Measurements from ENCODE around the gene HNRNPUL1. TPM values are rescaled to one million over a fixed set of nuclear protein-coding genes. Genes with fewer than 3 reads are reported as not detected.
A peak's percentile ranks its signal among the peaks of the same experiment; 100 is the strongest.

Gene HNRNPUL1
- total and polyA plus RNA-seq, 2 donors (not counting 3 experiments of a cell fraction or from before 2014, with no cell fraction given), result 83.2 to 261 TPM

- BruUV-seq (replicated peaks), result no TSS peak
- H3K4me2 ChIP-seq (ENCODE audit: insufficient read depth, low read length), result no peak overlapping the region
These were observed 34.3 kb downstream of the HNRNPUL1 start for GRCh38 chr19:41298348-41298964.

More at GRCh38 chr19:41298348-41298964, 34.3 kb downstream of the HNRNPUL1 start:
- intact Hi-C loops (cut with micrococcal nuclease), result no loop called here
- Histone ChIP-seq H3K9ac (replicated peaks; ENCODE audit: extremely low read depth, insufficient read depth, low read length) (no peak overlapping the region), H3K27ac (ENCODE audit: insufficient read depth, low read depth, low read length) (peak overlapping the region; percentile 45), H3K4me3 (replicated peaks in 1 of 3; ENCODE audit: insufficient read depth in 1 of 3, low read depth in 1 of 3, low read length in 3 of 3) (no peak overlapping the region), H3K36me3 (ENCODE audit: control insufficient read depth in 2 of 2, extremely low read depth in 1 of 2, insufficient read depth in 2 of 2, low read length in 2 of 2) (peaks cover 55 to 79% of the 10 kb centered on the region in 2 experiments), H3K9me1 (replicated peaks; ENCODE audit: control insufficient read depth, extremely low read depth, insufficient read depth, low read length) (no peaks in the 10 kb centered on the region), H3K4me1 (ENCODE audit: control insufficient read depth, extremely low read depth, insufficient read depth, low read length) (no peaks in the 10 kb centered on the region), H3K79me2 (ENCODE audit: control insufficient read depth, insufficient read depth, low read length) (peaks cover 4% of the 10 kb centered on the region), H4K20me1 (replicated peaks; ENCODE audit: control insufficient read depth, extremely low read depth, insufficient read depth, low read length) (no peaks in the 10 kb centered on the region), H2AFZ (ENCODE audit: low read depth, low read length) (no peak overlapping the region), H3K9me3 (replicated peaks; ENCODE audit: control insufficient read depth, insufficient read depth, low read length) (no peaks in the 10 kb centered on the region), H3K27me3 (ENCODE audit: control insufficient read depth in 2 of 2, insufficient read depth in 2 of 2, low read length in 2 of 2) (no peaks in the 10 kb centered on the region)
- TF ChIP-seq FOS (IDR thresholded peaks at IDR 0.05; ENCODE audit: borderline replicate concordance, insufficient read depth, low read length) (no peak), GATA2 (IDR thresholded peaks at IDR 0.05; ENCODE audit: insufficient read depth, insufficient read length, low read depth, low read length) (no peak), POLR2AphosphoS5 (IDR thresholded peaks at IDR 0.05; ENCODE audit: insufficient read depth, low read depth, low read length) (no peak), CTCF (IDR thresholded peaks at IDR 0.05; ENCODE audit: extremely low read depth in 1 of 2, insufficient read depth in 1 of 2, low read depth in 1 of 2, low read length in 2 of 2) (no peak)
- dilution Hi-C loops (cut with MboI; ENCODE audit: extremely low pct_ligation_motif_present, low sequenced_read_pairs), result no loop called here
- POLR2A ChIA-PET, result no interaction called here
- CTCF ChIA-PET, result interaction anchor here (1.6 to 3.7 kb wide), 2 partner anchors 10 to 94 kb away, joined by 5 to 20 read pairs; partner anchors contain the start of gene CCDC97
- DNase-seq (ENCODE audit: low read depth, low spot score), result peak; percentile 59
- FAIRE-seq, result no peak

All from endothelial cell of umbilical vein (primary cell).